NCI-H510A (cell line): ENCODE results near the gene AFMID.
"Not testable (repeated sequence)": the region's sequence is repeated elsewhere in the genome, so short reads cannot be mapped to it uniquely, and the experiment has no call there.

Experiments used
- DNase-seq: peaks from one replicate; lab custom pipeline; 2025; lab: John Stamatoyannopoulos, UW

Gene AFMID

DNA sequence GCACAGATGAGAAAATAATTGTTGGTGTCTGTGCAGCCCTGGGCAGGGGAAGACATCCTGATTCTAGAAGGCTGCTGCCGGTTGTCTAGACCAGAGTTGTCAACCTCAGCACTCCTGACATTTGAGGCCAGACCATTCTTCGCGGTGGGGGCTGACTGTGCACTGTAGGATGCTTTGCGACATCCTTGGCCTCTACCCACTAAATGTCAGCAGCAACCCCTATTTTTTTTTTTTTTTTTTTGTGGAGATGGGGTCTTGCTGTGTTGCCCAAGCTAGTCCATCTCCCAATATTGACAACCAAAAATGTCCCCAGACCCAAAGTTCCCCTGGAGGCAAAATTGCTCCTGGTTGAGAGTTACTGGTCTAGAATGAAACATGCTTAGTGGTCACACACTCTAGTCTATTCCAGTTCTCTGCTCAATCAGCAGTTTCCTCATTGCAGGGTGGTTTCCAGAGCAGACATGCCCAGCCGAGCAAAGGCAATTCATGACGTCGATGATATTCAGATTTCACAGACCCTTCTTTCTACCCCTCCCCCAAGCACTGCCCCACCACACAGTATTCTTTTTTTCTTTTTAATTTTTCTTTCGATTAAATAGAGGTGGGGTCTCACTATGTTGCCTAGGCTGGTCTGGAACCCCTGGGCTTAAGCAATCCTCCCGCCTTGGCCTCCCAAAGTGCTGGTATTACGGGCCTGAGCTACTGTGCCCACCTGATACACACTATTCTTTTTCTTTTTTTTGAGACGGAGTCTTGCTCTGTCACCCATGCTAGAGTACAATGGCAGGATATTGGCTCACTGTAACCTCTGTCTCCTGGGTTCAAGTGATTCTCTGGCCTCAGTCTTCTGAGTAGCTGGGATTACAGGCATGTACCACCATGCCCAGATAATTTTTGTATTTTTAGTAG, 32.0 kb upstream of the AFMID start:
- no peak for DNase-seq

DNA sequence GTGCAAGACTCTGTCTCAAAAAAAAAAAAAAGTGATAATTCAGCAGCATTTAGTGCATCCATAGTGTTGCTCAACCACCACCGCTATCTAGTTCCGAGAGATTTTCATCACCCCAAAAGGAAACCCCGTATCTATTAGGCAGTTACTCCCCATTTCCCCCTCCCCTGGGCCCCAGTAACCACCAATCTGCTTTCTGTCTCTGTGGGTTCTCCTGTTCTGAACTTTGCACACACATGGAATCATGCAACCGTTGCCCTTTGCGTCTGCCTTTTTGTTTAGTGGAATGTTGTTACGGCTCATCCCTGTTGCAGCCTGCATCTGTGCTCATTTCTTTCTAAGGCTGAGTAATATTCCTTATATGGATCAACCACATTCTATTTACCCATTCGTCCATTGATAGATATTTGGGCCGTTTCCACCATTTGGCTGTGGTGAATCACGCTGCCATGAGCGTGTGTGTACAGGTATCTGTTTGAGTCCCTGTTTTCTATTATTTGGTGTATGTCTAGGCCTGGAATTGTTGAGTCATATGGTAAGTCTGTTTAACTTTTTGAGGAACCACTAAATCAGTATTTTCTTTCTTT, 27.5 kb upstream of the AFMID start:
- DNase-seq = no peak

DNA sequence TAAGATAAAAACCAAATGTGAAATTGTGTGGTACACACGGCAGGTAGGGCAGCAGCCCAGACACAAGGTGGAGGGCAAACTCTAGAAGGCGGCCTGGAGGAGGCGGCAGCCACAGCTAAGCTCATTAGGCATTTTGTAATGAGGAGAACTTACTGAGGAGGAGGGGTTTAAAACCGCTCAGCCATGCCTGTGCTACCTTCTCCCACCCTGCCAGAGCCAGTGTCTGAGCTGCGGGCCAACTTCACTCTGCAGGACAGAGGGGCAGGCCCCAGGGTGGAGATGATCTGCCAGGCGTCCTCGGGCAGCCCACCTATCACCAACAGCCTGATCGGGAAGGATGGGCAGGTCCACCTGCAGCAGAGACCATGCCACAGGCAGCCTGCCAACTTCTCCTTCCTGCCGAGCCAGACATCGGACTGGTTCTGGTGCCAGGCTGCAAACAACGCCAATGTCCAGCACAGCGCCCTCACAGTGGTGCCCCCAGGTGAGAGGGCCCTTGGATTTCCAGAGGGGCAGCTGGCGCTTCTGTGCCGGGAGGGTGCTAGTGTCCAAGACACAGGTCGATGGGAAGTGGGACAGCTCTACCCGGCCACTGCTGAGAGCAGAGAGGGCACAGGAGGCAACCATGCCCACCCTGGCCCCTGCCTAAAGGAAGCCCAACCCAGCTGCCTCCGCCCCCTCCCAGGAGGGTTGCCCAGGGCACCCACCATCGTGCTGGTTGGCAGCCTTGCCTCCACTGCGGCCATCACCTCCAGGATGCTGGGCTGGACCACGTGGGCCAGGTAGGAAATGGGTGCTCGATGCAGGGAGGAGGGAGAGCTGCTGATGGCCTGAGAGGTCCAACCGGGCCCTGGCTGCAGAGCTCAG, 23.0 kb upstream of the AFMID start:
- no peak for DNase-seq

DNA sequence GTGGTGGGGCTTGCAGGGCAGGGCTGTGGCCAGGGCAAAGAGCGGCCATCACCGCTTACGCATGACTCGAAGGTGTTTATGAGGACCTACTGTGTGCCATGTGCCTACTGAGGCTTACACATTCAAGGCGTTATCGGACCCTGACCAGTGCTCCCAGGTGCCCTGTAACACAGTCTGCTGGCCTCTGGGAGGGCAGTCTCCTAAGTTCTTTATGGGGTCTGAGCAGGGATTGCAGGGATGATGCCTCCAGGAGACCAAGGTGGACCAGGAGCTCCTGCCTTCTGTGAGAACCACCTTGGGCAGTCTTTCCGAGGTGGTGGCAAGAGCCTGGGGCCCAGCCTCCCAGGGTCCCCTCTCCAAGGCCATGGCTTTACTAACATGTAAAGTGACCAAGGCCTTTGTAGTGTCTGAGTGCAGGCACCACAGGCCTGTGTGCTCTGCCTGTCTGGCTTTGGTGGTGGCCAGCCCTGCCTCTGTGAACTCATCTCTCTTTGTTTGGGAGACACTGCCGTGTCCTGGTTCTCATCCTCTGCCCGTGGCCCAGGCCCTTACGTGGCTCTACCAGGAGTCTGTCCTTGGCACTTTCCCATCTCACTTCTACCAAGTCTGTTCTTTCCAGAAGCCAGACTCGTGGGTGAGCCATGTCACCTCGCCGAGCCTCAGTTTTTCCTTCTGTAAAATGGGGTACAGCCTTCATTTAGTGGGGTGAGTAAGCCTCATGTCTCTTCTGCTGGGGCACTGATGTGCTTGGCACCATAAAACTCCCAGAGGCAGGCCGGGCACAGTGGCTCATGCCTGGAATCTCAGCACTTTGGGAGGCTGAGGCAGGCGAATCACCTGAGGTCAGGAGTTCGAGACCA, 22.2 kb upstream of the AFMID start:
- no peak for DNase-seq

DNA sequence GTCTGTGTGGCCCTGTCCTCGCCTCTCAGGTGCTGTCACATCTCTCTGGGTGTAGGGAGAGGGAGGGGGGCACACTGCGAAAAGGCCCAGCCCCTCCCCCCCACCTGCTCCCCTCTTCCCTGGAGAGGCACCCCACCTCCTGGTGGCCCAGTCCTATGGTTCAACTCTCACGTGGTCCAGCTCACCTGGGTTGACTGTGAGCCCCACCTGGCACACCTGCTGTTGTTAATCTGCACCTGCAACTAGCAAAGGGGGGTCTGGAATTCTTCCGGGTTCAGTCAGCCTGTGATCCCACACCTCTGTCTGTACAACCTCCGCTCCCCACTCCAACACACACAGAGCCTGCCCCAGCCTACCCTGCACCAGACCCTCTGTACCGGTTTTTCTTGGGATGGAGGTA, 20.7 kb upstream of the AFMID start:
- peak; percentile 52 for DNase-seq

DNA sequence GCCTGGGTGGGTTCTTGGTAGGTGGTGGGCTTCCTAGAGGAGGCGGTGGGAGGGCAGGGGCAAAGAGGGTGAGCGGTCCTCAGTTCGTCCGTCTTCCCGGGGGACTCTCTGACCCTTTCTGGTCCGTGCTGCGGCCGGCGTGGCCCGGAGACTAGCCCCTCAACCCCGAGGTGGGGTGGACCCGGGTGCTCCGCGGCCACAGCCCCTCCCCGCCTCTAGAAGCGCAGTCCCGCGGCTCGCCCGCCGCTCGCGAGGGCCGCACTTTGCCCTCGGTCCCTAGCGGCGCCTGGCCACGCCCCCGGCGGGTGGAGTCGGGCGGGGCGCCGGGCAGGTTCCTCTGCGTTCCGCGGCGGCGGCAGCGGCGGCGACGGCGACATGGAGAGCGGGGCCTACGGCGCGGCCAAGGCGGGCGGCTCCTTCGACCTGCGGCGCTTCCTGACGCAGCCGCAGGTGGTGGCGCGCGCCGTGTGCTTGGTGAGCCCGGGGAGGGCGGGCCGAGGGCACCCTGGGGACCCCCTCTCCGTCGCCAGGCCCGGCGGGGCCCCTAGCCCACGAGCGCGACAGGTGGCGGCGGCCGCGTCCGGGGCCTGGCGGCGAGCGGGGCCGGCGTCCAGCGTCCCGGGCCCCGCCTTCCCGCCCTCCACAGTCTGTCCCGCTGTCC, 18.8 kb upstream of the AFMID start, which contains the start of gene SYNGR2:
SYNGR2 (plus strand) TSS at position 340 of the 661 bp plus-strand sequence; CDS start at position 376, 36 bp downstream.
- peak; percentile 84 for DNase-seq

DNA sequence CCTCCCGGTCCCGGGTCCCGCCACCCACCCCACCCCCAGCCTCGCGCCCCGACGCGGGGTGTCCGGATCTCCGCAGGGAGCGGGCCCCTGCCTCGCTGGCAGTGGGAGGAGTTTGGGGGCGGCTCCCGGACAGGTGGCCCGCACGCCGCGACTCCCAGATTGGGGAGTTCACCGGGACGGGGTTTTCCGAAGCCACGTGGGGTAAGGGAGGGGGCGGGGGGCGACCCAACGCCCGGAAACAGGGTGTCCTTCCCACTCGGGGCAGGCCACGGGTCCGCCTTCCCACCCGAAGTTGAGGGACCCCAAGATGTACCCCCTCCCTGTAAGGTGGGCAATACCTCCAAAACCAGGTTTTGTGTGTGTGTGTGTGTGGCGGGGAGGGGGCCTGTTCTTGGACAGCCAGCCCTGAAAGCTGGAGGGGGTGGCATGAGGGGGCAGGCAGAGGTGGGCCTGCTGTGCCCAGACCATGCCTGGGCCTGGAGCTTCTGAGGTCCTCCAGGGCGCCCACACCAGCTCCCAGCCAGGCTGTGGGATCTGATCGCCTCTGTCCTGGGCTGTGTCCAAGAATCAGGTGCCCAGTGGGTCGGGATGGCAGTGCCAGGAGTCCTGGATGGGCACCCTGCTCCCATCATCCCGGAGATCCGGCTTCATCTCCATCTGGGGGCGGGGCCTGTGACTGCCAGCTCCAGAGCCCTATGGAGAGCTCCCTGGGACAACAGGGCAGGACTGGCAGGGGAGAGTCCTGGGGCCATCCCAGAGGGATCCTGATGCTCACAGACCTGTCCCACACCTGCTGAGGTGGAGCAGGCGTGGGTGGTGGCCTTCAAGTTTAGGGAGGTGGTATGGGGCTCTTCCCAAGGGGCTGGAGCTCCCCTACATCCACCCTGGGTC, 18.0 kb upstream of the AFMID start:
- peak; percentile 65 for DNase-seq

DNA sequence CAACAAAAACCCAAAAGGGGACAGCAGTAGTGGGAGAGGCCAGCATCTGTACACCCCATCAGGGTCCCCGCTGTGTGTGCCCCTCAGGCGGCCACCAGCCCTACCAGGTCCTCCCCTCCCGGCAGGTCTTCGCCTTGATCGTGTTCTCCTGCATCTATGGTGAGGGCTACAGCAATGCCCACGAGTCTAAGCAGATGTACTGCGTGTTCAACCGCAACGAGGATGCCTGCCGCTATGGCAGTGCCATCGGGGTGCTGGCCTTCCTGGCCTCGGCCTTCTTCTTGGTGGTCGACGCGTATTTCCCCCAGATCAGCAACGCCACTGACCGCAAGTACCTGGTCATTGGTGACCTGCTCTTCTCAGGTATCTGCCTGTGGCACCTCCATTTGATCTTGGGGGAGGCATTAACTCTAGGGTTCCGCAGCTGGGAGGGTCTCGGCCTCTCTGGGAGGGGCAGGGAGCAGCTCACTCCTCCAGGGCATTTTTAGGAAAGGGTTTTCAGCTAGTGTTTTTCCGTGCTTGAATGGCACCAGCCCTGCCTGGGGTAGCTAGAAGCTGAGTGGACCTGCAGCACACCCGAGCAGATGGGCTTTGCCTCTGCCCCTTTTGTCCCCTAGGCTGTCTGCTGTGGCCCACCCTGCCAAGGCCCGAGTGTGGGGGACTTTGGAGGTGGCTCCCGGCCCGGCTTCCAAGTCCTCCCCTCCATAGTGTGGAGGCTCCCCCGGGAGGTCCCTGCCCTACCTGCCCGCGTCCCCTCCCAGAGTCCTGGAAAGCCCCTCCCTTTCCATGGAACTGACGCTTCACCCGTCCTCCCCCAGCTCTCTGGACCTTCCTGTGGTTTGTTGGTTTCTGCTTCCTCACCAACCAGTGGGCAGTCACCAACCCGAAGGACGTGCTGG, 16.2 kb upstream of the AFMID start:
- no peak for DNase-seq

DNA sequence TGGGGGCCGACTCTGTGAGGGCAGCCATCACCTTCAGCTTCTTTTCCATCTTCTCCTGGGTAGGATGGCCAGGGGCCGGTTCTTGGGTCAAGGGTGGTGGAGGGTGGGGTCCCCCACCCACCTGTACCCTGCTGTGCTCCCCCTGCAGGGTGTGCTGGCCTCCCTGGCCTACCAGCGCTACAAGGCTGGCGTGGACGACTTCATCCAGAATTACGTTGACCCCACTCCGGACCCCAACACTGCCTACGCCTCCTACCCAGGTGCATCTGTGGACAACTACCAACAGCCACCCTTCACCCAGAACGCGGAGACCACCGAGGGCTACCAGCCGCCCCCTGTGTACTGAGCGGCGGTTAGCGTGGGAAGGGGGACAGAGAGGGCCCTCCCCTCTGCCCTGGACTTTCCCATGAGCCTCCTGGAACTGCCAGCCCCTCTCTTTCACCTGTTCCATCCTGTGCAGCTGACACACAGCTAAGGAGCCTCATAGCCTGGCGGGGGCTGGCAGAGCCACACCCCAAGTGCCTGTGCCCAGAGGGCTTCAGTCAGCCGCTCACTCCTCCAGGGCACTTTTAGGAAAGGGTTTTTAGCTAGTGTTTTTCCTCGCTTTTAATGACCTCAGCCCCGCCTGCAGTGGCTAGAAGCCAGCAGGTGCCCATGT, 15.4 kb upstream of the AFMID start:
- not testable (repeated sequence) for DNase-seq

DNA sequence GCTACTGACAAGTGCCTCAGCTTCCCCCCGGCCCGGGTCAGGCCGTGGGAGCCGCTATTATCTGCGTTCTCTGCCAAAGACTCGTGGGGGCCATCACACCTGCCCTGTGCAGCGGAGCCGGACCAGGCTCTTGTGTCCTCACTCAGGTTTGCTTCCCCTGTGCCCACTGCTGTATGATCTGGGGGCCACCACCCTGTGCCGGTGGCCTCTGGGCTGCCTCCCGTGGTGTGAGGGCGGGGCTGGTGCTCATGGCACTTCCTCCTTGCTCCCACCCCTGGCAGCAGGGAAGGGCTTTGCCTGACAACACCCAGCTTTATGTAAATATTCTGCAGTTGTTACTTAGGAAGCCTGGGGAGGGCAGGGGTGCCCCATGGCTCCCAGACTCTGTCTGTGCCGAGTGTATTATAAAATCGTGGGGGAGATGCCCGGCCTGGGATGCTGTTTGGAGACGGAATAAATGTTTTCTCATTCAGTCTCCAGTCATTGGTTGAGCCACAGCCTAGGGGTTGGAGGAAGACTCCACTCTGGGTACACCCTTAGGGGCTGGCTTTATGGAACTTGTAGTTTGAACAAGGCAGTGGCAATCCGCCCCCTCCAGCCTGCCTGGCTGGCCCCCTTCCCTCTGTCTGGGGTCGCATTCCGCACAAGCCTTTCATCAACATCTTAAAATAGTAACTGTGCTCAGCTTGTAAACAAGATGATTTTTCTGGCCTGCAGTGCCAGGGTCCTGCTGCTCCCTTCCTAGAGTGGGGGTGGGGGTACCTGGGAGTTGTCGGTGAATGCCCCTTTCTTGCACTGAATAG, 14.7 kb upstream of the AFMID start:
- DNase-seq = peak; percentile 31

DNA sequence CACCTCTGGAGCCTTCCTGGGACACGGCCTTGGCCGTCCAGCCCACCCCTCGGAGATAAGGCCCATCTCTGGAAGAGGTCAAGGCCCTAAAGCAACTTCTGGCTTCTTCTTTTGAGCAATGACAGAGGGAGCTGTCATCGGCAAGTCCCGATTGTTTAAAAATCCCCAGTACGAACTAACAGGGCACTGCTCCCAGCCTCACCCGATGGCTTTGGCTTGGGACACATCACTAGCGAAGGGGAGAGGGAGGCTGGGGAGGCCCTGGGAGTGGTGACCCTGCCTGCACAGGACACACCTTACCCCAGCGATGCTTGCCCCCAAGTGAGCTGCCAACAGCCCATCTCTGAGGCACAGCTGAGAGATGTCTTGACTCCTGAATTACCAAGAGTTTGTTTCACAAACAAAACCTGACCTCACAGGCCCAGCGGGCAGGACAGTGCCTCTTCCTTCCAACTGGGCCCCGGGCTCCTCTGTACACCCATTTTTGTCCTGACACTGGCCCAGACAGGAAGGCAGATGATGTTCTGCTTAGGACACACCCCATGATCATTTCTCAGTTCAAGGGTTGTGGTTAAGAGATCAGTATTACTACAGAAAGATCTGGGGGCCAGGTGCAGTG, 14.0 kb upstream of the AFMID start:
- no peak for DNase-seq

DNA sequence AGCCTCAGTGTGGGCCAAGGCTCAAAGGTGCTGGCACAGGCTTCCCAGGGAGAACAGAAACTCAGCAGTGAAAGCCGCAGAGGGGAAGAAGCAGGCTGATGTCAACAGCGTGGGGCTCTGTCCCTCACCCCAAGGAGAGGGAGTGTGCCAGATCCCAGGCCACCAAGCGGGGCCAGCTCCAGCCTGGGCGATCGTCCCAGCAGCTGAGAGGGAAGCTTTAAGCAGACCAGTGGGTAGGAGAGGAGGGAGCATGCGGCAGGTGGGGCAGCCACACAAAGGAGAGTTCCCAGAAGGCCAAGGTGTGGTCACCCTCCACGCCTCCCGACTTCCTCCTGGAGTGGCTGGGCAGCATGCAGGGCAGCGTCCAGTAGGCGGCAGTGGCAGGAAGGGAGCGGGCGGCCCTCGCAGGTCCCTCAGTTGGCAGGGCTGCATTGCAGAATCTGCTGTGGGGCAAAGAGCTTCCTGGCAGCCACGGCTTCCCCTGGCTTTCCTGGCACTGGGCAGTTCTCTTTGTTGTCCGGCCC, 12.8 kb upstream of the AFMID start:
- DNase-seq = no peak

DNA sequence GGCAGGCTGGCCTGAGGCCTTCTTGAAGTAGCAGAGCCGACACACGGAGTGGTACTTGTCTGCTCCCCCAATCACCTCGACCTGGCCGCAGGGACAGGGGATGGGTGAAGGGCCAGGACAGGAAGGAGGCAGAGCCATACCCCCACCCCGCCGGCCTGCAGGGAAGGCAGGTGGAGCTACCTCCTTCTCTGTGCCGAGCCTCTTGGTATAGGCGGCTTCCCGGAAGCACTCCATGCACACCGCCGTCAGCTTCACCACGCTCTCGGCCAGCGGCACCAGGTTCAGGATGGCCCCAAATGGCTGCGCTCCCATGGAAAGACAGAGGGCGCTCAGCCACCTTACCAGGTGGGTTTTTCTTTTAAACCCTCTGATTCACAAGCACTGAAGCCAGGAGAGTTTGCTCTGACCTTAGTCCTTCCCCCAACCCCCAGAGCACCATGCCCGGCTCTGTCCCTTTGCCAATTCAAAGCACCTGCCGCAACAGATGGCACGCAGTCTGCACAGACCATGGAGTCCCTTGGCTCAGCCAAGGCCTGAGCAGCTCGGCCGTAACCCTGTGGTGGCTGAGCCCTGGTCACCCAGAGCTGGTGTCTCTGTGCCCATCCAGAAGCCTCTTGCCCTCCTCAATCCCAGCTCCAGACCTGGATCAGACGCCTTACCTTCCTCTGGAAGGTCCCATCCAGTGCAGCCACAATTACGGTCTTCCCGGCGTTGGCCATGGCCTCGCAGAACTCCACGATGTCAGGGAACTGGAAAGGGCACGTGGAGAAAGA, 12.1 kb upstream of the AFMID start:
- DNase-seq = peak; percentile 62

DNA sequence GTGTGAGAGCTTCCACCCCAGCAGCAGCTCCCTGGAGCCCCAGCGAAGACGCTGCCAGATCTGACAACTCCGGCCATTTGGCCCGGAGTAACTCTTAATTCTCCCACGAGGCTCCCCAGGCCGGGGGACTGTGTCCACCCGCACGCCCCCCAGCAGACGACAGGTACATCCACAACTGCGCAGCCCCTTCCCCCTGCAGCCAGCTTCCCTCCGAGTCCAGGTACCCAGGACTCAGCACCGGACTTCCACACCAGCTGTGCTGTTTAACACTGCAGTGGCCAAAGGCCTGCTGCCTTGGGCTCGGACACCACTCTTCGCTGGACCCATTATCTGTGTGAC, 11.6 kb upstream of the AFMID start:
- no peak for DNase-seq

DNA sequence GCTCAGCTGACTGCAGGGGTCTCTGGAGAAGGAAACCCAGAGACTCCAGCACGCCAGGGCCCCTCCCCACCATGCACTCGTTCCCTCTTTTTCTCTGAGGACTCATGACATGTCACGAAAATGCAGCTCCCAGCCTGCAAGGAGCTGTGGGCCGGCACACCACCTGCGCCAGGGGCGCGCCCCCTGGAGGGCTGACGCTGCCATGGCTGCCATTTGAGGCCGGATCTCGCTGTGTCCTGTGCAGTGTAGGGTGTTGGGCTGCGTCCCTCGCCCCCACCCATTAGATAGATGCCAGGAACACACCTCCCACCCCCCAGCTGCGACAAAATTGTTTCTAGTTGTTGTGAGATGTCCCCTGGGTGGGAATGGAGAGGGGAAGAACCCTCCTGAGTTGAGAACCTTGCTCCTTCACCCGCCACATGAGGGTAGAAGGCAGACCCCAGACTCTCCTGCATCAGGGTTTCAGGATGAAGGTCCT, 10.6 kb upstream of the AFMID start:
- no peak for DNase-seq

DNA sequence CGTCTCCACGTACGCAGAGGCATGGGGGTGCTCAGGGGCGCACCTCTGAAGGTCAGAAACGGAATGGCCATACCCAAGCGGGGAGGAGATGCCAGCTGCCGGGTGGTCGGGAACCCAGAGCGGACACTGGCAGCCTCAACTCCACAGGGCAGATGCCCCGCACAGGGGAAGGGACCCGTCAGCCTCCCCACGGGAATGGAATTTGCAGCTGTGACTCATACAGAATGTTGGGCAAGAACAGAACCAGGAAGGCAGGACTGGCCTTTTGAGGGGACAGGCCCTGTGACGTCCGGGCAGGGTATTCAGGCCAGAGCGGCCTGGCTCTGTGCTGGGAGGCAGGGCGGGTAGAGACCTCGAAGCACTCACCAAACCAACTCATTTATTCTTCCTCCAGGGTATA, 7.8 kb upstream of the AFMID start:
- DNase-seq = no peak
